ENCODE data around the gene ZCCHC13.
"Not testable (repeated sequence)": the region's sequence is repeated elsewhere in the genome, so short reads cannot be mapped to it uniquely, and the experiment has no call there.

- TF ChIP-seq POLR2A, POLR2AphosphoS5 (IDR thresholded peaks at IDR 0.05): not testable (repeated sequence)
- TF ChIP-seq, protein P1, sequence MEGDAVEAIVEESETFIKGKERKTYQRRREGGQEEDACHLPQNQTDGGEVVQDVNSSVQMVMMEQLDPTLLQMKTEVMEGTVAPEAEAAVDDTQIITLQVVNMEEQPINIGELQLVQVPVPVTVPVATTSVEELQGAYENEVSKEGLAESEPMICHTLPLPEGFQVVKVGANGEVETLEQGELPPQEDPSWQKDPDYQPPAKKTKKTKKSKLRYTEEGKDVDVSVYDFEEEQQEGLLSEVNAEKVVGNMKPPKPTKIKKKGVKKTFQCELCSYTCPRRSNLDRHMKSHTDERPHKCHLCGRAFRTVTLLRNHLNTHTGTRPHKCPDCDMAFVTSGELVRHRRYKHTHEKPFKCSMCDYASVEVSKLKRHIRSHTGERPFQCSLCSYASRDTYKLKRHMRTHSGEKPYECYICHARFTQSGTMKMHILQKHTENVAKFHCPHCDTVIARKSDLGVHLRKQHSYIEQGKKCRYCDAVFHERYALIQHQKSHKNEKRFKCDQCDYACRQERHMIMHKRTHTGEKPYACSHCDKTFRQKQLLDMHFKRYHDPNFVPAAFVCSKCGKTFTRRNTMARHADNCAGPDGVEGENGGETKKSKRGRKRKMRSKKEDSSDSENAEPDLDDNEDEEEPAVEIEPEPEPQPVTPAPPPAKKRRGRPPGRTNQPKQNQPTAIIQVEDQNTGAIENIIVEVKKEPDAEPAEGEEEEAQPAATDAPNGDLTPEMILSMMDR (IDR thresholded peaks at IDR 0.05), result not testable (repeated sequence)
These were observed 45.9 kb upstream of the ZCCHC13 start for GRCh38 chrX:74258111-74258510.

All from breast epithelium (tissue), 3 donors.